ENCODE results near the gene SEPTIN12. TPM values are rescaled to one million over a fixed set of nuclear protein-coding genes. Genes with fewer than 3 reads are reported as not detected.
"Not testable (repeated sequence)": the region's sequence is repeated elsewhere in the genome, so short reads cannot be mapped to it uniquely, and the experiment has no call there.

SEPTIN12 gene
- total RNA-seq, 1 donor from 2014 or later, result not detected

DNA sequence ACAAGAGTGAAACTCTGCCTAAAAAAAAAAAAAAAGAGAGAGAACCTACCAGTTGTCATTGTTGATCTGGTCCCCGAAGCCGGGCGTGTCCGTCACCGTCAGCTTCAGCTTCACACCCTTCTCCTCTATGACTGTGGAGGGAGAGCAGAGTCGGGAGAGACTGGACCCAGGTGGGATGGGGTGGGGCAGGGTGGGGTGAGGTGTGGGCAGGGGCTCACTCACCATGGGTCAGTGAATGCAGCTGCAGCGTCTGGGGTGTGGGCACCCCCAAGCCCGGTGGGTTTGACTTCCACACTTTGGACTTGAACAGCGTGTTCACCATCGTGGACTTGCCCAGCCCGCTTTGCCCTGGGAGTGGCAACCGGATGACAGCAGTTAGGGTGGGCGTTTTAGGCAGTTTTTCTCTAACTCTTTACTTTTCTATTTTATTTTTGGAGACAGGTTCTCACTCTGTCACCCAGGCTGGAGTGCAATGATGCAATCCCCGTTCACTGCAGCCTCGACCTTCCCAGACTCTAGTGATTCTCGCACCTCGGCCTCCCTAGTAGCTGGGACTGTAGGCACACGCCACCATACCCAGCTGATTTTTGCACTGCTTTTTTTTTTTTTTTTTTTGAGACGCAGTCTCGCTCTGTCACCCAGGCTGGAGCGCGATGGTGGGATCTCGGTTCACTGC is 2.2 kb downstream of the SEPTIN12 start:
- no peak for DNase-seq (ENCODE audit: extremely low read depth, low read depth, low spot score)

DNA sequence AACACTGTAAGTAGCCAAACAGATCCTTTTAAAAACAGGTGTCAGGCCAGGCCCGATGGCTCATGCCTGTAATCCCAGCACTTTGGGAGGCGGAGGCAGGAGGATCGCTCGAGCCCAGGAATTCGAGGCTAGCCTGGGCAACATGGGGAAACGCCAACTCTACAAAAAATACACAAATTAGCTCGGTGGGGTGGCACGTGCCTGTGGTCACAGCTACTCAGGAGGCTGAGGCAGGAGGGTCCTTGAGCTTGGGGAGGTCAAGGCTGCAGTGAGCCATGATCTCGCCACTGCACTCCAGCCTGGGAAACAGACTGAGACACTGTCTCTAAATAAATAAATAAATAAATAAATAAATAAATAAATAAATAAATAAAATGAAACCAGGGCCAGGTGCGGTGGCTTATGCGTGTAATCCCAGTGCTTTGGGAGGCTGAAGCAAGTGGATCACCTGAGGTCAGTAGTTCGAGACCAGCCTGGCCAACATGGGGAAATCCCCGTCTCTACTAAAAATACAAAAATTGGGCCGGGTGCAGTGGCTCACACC is 3.6 kb downstream of the SEPTIN12 start:
- DNase-seq (ENCODE audit: extremely low read depth, low read depth, low spot score), result not testable (repeated sequence)

DNA sequence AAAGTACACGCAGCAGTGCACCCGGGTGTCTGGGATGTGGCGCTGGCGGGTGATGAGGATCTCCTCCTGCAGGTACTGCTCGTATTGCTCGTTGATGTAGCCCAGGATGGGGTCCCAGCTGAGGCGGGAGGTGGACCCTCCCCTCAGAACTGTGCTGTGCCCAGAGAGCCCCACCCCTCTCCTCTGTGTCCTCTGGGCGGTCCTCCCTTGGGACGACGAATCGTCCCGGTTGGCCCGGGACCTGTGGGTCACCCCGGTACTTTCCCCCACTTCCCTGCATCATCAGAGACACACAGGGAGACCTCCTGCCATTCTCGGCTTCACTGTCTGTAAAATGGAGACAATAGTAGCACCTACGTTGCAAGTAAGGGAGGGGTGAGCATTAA is 4.2 kb downstream of the SEPTIN12 start:
- no peak for DNase-seq (ENCODE audit: extremely low read depth, low read depth, low spot score)

- DNase-seq (ENCODE audit: extremely low read depth, low read depth, low spot score), result no peak
Measured at GRCh38 chr16:4783251-4783950, 4.7 kb downstream of the SEPTIN12 start.

DNA sequence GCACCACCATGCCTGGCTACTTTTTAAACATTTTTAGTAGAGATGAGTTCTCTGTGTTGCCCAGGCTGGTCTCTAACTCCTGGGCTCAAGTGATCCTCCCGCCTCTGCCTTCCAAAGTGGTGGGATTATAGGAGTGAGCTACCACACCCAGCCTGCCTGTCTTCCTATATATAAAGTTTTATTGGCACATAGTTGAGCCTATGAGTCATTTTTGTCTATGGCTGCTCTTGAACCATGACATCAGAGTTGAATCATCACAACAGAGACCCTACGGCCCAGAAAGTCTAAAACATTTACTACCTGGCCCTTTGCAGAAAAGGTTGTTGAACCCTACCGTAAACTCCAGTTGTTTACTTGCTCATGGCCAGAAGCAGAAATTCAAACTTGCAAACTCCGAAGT is 7.9 kb downstream of the SEPTIN12 start:
- DNase-seq (ENCODE audit: extremely low read depth, low read depth, low spot score), result no peak

DNA sequence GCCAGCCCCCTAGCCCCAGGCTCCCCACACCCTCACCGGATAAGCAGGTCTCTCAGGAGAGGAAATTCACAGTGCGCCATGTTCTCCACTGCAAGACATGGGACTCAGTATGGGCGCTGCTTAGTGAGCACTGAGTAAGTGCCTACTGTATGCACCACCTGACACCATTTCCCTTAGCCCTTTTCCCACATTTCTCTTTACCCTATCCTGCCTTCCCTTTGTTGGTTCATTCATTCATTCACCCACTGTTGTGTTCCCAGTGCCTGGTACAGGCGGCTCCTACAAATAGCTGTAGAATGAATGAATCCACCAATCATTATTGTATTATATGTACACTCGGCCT is 10.1 kb downstream of the SEPTIN12 start:
- no peak for DNase-seq (ENCODE audit: extremely low read depth, low read depth, low spot score)

DNA sequence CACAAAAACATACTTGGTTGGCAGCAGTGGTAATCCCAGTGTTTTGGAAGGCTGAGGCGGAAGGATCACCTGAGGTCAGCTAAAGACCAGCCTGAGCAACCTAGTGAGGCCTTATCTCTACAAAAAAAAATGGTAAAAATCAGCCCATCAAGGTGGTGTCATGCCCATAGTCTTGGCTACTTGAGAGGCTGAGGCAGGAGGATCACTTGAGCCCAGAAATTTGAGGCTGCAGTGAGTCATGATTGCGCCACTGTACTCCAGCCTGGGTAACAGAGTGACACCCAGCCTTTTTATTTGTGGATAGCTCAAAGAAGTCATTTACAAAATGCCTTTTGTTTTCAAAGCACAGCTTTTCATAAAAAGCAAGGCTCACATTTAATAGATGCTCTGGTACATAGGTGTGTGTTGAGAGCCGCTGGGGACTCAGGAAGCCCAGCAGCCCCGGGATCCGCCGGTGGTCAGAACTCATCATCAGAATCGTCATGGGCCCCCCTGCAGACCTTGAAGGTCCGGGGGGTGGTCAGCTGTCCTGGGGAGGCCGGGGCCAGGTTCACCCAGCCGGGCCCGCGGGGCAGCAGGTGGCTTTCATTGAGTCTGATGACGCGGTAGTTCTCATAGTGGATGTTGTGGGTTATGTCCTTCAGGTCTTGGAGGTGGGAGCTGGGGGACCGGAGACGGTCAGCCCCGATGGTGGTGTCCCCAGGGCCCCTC is 10.7 kb downstream of the SEPTIN12 start:
- no peak for DNase-seq (ENCODE audit: extremely low read depth, low read depth, low spot score)

DNA sequence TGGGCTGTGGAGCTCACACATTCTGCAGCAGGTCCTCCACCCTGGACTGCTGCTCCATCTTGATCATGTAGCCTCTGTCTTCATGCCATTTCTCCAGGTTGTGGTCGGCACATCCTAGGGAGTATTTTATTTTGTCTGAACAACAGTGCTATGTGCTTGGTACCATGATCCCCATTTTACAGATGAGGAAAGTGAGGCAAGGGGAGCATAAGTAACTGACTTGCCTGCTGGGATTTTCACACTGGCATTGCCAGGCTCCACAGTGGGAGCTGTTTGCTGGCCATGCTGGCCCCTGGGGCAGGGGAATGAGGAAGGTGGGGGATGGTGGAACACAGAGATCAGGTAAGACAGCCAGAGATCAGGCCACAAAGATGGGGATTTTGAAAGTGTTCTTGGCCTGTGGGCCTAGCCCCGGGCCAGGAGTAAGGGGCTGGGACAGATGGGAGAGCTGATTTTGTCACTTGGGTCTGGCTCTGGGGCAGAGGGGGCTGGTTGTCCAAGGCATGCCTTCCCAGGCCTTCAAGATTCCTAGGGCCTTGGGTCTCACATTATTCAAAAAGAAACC is 11.9 kb downstream of the SEPTIN12 start:
- no peak for DNase-seq (ENCODE audit: extremely low read depth, low read depth, low spot score)

GRCh38 chr16:4775005-4775404 is 13.1 kb downstream of the SEPTIN12 start:
- DNase-seq (ENCODE audit: extremely low read depth, low read depth, low spot score), result no peak

DNA sequence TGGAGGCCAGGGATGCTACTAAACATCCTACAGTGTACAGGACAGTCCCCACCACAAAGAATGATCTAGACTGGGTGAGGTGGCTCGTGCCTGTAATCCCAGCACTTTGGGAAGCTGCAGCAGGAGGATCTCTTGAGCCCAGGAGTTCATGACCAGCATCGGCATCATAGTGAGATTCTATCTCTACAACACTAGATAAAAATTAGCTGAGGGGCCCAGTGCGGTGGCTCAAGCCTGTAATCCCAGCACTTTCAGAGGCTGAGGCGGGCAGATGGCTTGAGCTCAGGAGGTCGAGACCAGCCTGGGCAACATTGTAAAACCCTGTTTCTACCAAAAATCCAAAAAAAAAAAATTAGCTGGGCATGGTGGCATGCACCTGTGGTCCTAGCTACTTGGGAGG is 15.8 kb downstream of the SEPTIN12 start:
- no peak for DNase-seq (ENCODE audit: extremely low read depth, low read depth, low spot score)

DNA sequence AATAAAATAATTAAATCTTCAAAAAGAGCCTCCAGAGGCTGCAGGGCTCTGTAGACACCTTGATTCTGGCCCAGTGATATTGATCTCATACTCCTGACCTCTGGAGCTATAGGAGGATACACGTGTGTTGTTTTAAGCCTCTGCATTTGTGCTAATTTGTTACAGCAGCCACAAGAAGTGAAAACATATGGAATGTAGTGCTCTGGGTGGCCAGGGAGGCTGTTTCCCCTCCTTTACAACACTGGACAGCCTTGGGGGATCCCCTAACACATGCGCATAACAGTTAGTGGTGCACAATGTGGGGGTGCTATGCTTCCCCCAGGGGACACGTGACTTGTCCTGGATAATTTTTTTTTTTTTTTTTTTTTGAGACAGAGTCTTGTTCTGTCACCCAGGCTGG is 16.5 kb downstream of the SEPTIN12 start:
- no peak for DNase-seq (ENCODE audit: extremely low read depth, low read depth, low spot score)

DNA sequence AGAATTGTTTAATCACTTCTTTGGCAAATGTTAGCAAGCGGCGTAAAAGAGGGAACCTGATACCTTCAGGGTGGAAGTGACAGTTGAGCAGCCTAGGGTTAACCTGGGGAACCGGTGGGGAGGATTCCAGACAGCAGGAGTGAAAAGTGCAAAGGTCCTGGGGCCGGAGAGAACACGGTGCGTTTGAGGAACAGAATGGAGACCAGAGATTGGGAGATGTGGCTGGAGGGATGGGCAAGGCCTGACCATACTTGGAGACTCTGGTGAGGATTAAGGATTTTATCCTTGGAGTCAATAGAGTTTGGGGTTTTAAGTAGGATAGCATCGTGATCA is 18.9 kb downstream of the SEPTIN12 start:
- DNase-seq (ENCODE audit: extremely low read depth, low read depth, low spot score), result no peak

GRCh38 chr16:4768549-4769305 is 19.4 kb downstream of the SEPTIN12 start:
- peak; percentile 42 for DNase-seq (ENCODE audit: extremely low read depth, low read depth, low spot score)

DNA sequence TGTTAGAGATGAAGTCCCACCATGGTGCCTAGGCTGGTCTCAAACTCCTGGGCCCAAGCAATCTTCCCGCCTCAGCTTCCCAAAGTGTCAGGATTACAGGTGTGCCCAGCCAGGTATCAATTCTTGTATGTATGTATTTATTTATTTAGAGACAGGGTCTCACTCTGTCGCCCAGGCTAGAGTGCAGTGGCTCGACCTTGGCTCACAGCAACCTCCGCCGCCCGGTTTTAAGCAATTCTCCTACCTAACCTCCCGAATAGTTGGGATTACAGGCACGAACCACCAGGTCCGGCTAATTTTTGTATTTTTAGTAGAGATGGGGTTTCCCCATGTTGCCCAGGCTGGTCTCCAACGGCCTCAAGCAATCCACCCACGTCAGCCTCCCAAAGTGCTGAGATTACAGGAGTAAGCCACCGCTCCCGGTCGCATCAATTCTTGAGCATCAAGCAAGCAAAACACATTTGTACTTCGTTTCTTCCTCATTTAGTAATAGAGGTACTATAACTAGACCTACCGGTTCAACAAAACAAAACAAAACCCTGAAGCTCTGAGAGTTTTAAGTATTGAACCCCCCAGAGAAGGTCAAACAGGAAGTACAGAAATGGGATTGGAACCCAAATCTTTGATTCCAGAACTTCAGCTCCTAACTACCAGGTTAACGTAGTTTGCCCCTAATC is 20.1 kb downstream of the SEPTIN12 start:
- DNase-seq (ENCODE audit: extremely low read depth, low read depth, low spot score), result no peak

- peak; percentile 55 for DNase-seq (ENCODE audit: extremely low read depth, low read depth, low spot score)
Measured at GRCh38 chr16:4766875-4767628, 21.1 kb downstream of the SEPTIN12 start, which contains the start of gene ZNF500. Gene ZNF500 (minus strand): TSS chr16:4767162. CDS start chr16:4765978, 1,184 bp downstream.

DNA sequence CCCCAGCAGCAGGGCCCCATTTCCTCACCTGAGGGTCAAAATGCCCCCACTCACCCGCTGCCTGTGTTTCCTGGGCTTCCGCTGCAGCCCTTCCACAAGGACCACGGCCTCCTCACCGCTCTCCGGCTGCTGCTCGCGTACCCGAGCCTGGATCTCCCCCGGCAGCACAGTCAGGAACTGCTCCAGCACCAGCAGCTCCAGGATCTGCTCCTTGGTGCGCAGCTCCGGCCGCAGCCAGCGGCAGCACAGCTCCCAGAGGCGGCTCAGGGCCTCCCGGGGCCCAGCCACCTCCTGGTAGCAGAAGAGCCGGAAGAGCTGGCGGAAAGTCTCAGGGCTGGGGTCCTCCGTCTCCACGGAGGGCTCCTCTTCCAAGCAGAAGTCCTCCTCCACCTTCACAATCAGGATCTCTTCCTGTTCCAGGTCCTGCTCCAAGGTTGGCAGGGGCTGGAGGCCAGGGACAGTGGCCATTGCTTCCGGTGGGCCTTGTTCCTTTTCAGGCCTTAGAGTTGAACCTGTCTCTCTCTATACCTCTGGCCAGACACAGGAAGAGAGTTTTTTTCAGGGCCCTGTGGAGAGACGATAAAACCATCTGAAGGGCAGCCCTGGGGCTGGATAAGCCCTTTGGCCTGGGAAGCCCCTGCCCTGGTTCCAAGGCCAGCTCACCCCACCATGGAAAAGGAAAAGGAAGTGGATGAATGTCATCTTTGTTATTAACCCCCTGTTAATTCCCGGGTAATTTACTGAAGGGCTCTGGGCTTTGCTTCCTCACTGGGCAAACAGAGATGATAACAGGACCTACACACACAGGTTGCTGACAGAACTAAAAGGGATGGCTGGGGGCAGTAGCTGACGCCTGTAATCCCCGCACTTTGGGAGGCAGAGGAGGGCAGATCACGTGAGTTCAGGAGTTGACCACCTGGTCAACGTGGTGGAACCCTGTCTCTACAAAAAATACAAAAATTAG is 22.4 kb downstream of the SEPTIN12 start:
- no peak for DNase-seq (ENCODE audit: extremely low read depth, low read depth, low spot score)

GRCh38 chr16:4763791-4764190 is 24.4 kb downstream of the SEPTIN12 start:
- DNase-seq (ENCODE audit: extremely low read depth, low read depth, low spot score), result no peak

DNA sequence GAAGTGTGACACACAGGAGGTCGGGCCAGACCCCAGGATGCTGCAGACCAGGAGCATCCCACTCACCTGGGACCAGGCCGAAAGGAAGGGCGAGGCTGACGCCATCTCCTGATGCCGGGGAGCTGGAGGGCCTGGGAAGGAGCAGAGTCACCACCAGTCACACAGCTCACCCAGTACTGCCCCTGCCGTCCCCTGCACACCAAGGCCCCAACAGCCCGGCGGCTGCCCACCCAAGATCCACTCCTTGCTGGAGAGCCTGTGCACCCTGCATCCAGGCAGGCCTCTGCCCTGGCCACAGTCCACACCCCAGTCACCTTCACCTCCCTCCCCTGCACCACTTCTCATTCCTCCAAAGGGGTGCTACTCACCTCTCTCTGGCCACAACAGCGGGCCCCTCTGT is 25.9 kb downstream of the SEPTIN12 start:
- no peak for DNase-seq (ENCODE audit: extremely low read depth, low read depth, low spot score)

Measured in glomerular endothelial cell (primary cell).